ENCODE results near the gene PAPPA. TPM values are rescaled to one million over a fixed set of nuclear protein-coding genes. Genes with fewer than 3 reads are reported as not detected.

The PAPPA gene
- total and polyA plus RNA-seq, 2 donors from 2014 or later: 4.2 to 10.2 TPM

DNA sequence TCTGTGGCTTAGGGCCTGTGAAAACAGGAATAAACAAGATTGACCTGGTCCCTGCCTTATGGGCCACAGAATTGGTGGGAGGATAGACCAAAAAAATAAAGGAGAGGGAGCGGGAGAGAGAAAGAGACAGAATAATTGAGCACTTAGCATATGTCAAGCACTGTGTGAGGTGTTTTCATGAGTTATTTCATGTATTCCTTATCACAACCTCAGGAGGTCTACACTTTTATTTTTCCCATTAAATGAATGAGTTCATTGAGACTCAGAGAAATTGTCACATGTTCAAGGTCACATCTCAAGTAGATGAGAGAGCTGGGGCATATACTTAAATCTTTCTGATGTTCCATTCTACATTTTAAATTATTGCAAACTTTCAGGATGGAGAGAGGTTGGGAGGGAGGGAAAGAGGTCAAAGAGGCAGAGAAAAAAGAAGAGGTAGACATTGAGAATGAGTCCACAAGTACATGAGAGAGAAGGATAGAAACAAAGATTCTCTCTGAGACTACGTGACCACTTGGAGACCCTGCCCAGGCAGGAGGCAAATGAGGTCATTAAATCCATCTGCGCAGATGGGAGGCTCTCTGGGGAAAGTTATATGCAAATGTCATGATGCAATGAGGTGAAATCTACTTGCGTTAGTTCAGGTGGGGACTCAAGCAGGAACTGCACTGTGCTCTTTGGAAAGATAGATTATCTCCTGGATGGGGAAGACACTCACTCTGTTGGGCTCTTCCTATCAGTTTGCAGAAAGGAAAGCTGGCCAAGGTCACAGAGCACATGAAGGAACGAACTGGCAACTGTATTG lies 241.5 kb downstream of the PAPPA start:
- no peak overlapping the region for H3K27ac ChIP-seq (ENCODE audit: low read depth in 2 of 2, low read length in 2 of 2)
- H3K36me3 ChIP-seq (ENCODE audit: control insufficient read depth in 2 of 3, insufficient read depth in 3 of 3, low read length in 3 of 3): peaks cover 0 to 10% (median 7%) of the 10 kb centered on the region in 3 donors
- TF ChIP-seq, protein P1, sequence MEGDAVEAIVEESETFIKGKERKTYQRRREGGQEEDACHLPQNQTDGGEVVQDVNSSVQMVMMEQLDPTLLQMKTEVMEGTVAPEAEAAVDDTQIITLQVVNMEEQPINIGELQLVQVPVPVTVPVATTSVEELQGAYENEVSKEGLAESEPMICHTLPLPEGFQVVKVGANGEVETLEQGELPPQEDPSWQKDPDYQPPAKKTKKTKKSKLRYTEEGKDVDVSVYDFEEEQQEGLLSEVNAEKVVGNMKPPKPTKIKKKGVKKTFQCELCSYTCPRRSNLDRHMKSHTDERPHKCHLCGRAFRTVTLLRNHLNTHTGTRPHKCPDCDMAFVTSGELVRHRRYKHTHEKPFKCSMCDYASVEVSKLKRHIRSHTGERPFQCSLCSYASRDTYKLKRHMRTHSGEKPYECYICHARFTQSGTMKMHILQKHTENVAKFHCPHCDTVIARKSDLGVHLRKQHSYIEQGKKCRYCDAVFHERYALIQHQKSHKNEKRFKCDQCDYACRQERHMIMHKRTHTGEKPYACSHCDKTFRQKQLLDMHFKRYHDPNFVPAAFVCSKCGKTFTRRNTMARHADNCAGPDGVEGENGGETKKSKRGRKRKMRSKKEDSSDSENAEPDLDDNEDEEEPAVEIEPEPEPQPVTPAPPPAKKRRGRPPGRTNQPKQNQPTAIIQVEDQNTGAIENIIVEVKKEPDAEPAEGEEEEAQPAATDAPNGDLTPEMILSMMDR (IDR thresholded peaks at IDR 0.05; ENCODE audit: borderline replicate concordance, extremely low read depth, insufficient read depth): no peak
- no peaks in the 10 kb centered on the region for H3K9me3 ChIP-seq (ENCODE audit: control insufficient read depth in 2 of 3, insufficient read depth in 1 of 3, low read length in 3 of 3)
- FAIRE-seq (no peak), DNase-seq (no peak)
- no peaks in the 10 kb centered on the region for H3K4me1 ChIP-seq (ENCODE audit: control insufficient read depth in 2 of 3, insufficient read depth in 2 of 3, low read depth in 1 of 3, low read length in 3 of 3)
- intact Hi-C loops (cut with DNase I): no loop called here
- H3K27me3 ChIP-seq (ENCODE audit: control insufficient read depth, insufficient read depth, low read length): no peaks in the 10 kb centered on the region
- no peak overlapping the region for H3K9ac ChIP-seq (ENCODE audit: low read length in 3 of 3)
- no peak overlapping the region for H3K4me3 ChIP-seq (ENCODE audit: low read length in 3 of 3)

DNA sequence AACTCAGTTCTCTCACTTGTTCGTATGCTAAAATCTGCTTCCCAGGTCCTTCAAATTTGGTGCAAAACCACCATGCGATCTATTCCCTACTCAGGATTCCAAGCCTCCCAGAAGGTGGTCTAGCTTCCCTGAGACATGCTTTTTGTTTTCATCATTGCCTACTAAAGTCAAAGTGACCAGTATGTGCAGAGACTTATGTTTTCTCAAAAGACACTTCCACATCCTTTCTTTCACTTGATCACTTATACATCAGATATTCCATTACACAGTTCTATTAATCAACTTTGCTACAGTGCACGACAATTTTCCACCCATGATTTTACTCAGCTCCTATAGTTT lies 242.1 kb downstream of the PAPPA start:
- DNase-seq: no peak
- TF ChIP-seq, protein P1 (IDR thresholded peaks at IDR 0.05; ENCODE audit: borderline replicate concordance, extremely low read depth, insufficient read depth): no peak
- Histone ChIP-seq H3K27me3 (ENCODE audit: control insufficient read depth, insufficient read depth, low read length) (no peaks in the 10 kb centered on the region), H3K36me3 (ENCODE audit: control insufficient read depth in 2 of 3, insufficient read depth in 3 of 3, low read length in 3 of 3) (peaks cover 0 to 10% (median 7%) of the 10 kb centered on the region in 3 donors), H3K4me1 (ENCODE audit: control insufficient read depth in 2 of 3, insufficient read depth in 2 of 3, low read depth in 1 of 3, low read length in 3 of 3) (no peaks in the 10 kb centered on the region), H3K9me3 (ENCODE audit: control insufficient read depth in 2 of 3, insufficient read depth in 1 of 3, low read length in 3 of 3) (no peaks in the 10 kb centered on the region), H3K4me3 (ENCODE audit: low read length in 3 of 3) (no peak overlapping the region), H3K9ac (ENCODE audit: low read length in 3 of 3) (no peak overlapping the region), H3K27ac (ENCODE audit: low read depth in 2 of 2, low read length in 2 of 2) (no peak overlapping the region)
- intact Hi-C loops (cut with DNase I): no loop called here
- FAIRE-seq: no peak

DNA sequence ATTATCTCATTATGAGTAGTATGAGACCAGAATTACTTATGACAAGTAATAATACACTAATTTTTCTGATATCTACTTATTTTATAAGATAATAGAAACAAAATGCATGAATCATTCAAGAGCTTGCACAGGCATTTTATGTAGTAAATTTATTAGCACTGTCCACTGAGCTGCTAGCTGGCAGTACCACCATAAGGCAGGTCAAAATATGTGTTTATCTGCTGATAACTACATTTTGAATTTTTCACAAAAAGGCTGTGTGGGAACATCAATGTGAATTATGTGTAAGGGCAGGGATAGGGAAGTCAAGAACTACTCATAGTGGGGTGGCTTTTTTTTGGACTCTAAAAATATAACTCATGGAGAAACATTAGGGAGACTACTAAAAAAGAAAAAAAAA lies 249.6 kb downstream of the PAPPA start:
- TF ChIP-seq, protein P1 (IDR thresholded peaks at IDR 0.05; ENCODE audit: borderline replicate concordance, extremely low read depth, insufficient read depth): no peak
- Histone ChIP-seq H3K27ac (ENCODE audit: low read depth in 2 of 2, low read length in 2 of 2) (no peak overlapping the region), H3K9me3 (ENCODE audit: control insufficient read depth in 2 of 3, insufficient read depth in 1 of 3, low read length in 3 of 3) (no peaks in the 10 kb centered on the region), H3K36me3 (ENCODE audit: control insufficient read depth in 2 of 3, insufficient read depth in 3 of 3, low read length in 3 of 3) (no peaks in the 10 kb centered on the region), H3K27me3 (ENCODE audit: control insufficient read depth, insufficient read depth, low read length) (no peaks in the 10 kb centered on the region), H3K4me3 (ENCODE audit: low read length in 3 of 3) (no peak overlapping the region), H3K4me1 (ENCODE audit: control insufficient read depth in 2 of 3, insufficient read depth in 2 of 3, low read depth in 1 of 3, low read length in 3 of 3) (no peaks in the 10 kb centered on the region), H3K9ac (ENCODE audit: low read length in 3 of 3) (no peak overlapping the region)
- DNase-seq (no peak), FAIRE-seq (no peak)
- intact Hi-C loops (cut with DNase I): no loop called here
